ENCODE data around the gene WHRN.

WHRN gene

DNA sequence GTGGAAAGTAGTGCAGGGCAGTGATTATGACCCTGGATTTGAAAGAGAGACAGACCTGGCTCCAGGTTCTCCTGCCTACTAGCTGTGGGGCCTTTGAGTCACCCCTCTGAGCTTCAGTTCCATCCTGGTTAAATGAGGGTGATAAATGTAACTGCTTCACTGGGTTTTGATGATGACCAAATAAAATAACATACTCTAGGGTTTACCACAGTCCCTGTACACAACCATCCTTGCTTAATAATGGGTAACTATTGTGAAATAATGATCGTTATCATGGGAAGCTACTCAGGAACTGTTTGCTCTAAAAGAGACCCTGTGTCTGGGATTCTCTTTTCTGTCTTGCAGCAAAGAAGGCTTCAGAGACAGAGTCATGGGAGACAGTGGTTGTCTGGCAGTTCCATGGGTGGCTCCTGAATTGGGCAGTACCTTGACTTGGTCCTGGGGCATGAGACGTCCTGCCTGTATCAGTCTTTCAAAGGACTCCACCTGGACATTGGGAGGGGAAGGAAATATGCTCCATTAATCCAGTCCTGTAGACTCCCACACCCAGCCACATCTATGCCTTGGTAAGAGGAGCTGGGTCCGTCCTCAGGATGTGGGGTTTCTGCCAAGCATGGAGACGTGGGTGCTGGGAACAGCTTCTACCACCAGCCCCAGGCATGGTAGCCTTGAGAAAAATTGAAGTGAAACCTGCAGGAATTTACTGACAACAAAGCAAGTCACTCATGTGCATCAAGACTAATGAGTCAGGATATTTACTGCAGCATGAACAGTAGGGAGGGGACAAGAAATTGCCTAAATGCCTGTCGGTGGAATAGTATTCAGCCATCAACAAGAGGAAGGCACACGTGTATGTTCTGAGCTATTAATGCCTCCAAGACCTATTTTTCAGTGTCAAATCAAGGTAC is 140.9 kb downstream of the WHRN start:
- DNase-seq (ENCODE audit: low read depth): no peak

DNA sequence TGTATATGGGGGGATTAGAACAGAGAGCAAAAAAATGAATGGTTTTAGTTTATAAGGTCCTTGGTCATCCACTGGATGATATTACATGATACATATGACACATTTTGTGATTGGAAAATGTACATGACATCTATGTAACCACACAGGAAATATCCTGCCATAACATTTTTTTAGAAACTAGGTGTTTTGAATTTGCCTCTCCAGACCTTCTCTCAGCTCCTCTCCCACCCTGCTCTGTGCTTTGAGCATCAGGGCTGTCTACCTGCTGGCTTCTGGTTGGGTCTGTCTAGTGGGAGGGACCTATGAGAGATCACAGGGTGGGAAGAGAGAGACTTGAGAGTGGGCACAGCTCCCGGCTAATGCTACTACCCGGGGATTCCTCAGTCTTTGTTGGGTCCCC is 141.8 kb downstream of the WHRN start:
- no peak for DNase-seq (ENCODE audit: low read depth)

DNA sequence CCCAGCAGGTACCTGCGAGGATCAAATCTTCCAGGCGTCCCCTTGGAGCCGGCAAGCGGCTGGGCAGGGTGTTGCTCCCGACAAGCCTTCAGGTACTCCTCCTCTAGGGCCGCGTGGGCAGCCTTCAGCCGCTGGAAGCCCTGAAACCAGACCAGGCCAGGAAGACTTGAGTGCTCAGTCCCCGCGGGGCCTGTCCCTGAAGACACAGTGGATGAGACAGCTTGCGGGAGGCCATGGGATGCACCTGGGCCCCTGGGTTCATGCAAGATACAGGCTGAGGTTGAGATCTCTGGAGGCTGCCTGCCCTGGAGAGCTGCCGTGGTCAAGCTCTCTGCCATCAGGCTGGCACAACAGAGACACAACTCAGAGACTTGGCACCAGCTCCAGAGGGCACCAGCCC is 142.9 kb downstream of the WHRN start:
- DNase-seq (ENCODE audit: low read depth): no peak

DNA sequence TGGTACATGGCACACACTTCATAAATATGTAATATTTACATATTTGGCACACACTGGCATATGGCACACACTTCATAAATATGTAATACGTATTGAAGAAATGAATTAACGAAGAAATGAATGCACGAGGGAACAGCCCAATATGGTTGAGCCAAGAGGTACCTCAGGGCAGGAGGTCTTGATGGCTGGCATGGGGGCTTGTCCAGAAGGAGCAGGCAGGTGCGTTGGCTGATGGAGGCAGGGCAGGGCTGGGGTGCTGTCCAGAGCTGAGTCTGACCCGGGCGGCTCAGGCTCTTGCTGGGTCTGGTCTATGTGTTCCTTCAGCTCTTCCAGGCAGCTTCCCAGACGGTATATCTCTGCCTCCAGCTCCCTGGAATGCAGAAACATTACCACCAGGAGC is 143.7 kb downstream of the WHRN start:
- no peak for DNase-seq (ENCODE audit: low read depth)

DNA sequence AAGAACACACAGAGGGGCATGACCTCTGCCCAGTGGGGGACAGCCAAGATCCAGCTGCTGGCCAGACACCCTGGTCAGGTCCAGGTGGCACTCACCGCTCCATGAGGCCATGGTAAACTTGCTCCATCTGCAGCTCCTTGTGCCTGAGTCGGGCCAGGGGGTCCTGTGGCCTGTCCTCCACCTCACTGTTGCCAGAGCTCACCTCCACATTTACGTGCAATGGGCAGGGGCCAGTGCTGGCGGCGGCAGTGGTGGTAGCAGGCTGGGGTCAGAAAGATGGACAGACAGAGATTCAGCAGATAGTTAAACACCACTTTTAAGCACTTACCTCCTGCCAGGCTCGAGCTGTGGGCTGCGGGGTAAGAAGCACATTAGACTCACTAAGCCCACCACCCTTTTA is 145.5 kb downstream of the WHRN start:
- no peak for DNase-seq (ENCODE audit: low read depth)

DNA sequence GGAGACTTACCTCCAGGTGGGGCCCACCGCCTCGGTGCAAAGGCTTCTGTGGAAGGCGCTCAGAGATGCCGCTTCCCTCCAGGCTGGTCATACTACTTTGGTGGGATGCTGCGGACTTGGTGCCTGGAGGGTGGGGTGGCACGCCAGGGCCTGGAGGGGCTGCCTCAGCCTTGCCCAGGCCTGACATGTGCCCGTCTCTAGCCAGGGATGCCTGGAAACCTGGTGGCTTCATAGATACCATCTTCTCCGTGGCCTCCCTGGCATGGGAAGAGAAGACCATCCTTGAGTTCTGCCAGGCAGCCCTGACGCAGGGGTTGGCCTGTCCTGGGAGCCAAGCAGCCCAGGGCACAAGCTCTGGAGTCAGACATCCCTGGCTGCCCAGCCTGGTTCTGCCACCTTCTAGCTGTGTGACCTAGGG is 147.4 kb downstream of the WHRN start:
- no peak for DNase-seq (ENCODE audit: low read depth)

DNA sequence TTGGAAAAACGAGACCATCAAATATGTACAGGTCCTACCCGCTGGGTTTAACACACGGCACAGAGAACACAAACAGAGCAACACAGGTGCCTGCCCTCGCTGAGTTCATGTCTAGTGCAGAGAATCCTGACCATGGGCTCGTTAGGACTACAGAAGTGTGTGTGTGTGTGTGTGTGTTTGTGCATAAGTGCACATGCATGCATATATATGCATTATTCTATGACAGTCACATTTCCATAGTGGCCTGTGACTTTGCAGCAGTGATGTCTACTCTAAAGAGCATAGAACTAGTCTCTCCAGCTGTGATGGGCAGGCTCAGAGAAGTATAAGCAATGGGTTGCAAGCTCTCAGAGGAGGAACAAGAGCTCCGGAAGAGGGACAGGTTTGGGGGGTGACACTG is 147.9 kb downstream of the WHRN start:
- no peak for DNase-seq (ENCODE audit: low read depth)

DNA sequence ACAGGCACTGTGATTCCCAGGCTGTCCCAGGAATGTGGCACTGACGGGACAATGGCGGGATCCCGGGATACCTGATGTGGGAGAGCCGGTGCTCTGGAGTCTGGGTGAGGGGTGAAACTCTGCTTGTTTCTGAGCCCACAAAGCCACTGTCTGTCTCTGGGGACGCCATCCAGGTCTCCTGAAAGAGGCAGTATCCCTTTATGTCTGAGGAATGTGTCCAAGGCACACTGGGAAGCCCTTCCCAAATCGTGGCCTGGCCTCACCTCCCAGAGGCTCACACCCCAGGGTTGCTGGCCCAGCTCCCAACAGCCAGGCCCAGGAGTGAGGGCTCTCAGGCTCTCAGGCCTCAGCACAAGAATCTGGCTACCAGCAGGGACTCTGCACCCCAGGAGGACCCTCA is 148.5 kb downstream of the WHRN start:
- DNase-seq (ENCODE audit: low read depth): no peak

DNA sequence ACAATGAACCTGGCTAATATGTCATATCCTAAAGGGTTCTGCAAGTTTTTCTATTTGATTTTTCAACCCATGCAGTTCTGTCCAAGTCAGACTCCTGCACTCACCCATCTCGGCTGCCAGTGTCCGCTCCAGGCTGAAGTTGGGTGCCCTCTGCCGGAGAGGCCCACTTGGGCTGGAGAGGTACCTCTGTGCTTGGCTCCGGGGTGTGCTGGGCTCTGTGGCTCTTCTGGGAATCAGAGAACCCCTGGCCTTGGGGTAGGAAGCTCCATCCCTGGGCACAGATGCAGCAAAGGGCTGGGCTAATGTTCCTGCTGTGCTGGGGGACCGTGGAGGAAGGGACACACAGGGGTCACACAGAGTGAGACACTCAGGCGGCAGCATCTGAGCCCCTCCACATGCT is 149.5 kb downstream of the WHRN start:
- DNase-seq (ENCODE audit: low read depth): no peak
